GM21619 (cell line): ENCODE results near the gene AHCTF1.
"Not testable (repeated sequence)": the region's sequence is repeated elsewhere in the genome, so short reads cannot be mapped to it uniquely, and the experiment has no call there.

Experiments
- ATAC-seq: cut with Tn5 transposase; IDR thresholded peaks from one replicate; pipeline ENCODE4 v1.9.1; 2021; ENCODE audit not compliant: unreplicated experiment

The AHCTF1 gene

GRCh38 chr1:246919902-246920301, 11.8 kb downstream of the AHCTF1 start:
- ATAC-seq, result no peak

DNA sequence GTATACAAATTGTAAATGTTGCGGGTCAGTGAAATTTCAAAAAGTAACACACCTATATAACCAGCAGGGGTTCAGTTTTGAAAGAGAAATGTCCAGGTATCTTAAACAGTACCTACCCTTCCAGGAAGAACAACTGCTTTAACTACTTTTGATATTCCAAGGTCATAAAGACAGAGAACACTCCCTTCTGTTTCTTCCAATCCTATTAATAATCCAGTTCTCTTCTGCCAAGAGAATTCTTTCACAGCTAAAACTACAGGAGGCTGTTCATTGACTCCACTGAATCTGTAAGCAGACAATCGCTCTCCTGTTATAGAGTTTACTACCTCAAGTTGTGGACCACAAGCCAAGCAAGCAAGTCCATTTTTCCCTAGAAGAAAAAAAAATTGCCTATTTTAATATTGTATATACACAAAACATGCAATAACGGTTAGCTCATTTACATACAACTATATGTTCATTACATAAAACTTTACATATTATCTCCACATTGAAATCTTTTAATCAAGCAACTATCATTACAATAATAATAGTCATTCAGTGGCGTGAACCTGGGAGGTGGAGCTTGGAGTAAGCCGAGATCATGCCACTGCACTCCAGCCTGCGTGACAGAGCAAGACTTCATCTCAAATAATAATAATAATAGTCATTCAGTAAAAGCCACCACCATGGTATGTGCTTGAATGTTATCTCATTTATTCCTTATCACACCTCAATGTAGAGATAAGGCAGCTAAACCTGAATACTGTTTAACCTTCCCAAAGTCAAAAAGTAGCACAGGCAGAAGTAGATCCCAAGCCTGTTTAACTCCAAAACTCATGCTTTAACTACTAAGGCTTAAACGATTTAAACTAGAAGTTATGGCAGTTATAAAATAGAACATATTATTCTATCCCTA, 15.5 kb downstream of the AHCTF1 start:
- not testable (repeated sequence) for ATAC-seq

DNA sequence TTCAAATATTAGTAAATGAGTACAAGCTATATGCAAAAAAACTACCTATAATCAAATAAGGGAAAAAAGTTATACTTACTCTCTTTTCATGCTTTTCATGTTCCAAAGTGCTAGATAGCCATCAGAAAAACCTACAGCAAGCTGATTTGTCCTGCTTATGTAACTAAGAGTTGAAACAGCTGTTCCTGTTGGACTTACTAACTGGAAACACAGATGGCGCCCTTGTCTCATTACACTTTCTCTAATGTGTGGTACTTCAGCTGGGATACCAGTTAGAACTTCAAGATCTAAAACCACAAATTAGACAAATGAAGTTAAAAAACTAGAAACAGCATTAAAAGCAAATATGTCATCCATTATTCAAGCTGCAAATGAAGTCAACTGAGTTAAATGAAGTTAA, 24.3 kb downstream of the AHCTF1 start:
- ATAC-seq, result peak; percentile 66

DNA sequence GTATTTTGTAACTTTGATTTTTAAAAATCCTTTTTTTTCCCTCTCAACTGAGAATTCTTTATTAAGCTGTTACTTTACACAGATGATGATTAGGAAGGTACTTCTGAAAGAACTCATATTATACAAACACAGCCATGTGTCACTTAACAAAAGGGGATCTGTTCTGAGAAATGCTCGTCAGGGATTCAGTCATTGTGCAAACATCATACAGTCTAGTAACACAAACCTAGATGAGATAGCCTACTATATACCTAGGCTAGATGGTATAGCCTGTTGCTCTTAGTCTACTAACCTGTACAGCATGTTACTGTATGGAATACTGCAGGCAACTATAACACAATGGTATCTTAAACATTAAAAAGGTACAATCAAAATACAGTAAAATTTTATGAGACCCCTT, 24.9 kb downstream of the AHCTF1 start:
- no peak for ATAC-seq

GRCh38 chr1:246901874-246902273, 29.9 kb downstream of the AHCTF1 start:
- ATAC-seq, result no peak

GRCh38 chr1:246897302-246897701, 34.4 kb downstream of the AHCTF1 start:
- no peak for ATAC-seq

- ATAC-seq, result peak; percentile 62
Observed at GRCh38 chr1:246893191-246893939, 38.4 kb downstream of the AHCTF1 start.

GRCh38 chr1:246891105-246891504, 40.6 kb downstream of the AHCTF1 start:
- no peak for ATAC-seq

- no peak for ATAC-seq
Observed at GRCh38 chr1:246888522-246888921, 43.2 kb downstream of the AHCTF1 start.

DNA sequence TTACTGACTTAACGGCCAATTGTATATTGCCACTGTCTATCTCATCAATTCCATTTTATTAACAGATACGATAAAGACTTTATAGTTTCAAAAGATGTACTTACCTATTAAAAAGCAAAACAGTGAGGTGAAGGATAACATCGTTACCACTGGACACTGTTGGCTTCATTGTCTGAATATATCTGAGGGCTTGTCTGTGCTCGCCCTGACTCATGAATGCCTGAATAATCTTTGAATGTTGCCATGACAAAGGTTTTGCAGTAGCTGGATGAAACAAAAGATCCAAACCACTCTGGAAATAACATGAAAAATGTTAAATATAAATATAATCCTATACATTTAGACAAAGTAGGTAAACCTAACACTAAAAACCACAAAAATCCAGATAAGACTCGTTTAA, 46.4 kb downstream of the AHCTF1 start:
- ATAC-seq, result not testable (repeated sequence)

DNA sequence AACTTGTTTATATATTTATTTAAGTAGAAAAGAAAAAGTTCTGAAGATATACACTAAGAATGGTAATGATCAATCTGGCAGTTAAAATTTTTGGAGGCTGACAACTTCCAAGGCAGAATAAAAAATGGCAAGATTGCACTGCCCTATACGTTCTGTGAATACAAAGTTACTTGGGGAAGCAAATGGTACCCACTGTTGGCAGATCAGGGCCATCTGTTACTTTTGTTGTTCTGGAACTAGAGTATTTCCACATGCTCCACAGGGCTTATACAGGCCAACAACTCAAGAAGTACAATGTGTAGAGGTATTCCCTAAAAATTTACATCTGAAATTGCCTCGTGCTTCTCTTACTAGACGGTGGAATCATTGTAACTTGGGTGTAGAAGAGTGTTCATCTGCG, 53.2 kb downstream of the AHCTF1 start:
- ATAC-seq, result no peak

DNA sequence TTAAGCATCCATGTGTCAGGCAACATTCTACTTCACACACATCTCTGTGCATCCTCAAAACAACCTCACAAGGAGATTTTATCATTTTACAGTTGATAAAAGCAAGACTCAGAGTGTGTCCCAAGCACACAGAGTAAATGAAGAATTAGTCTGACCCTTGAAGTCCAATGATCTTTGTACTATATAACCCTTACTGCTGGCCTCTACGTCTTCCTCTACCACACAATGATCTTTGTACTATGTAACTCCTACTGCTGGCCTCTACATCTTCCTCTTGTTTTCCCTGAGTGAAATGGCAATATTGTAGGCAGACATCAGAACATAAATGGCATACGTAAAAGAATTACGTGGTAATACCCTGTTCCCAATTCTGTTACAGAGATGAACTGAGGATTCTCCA, 55.3 kb downstream of the AHCTF1 start:
- no peak for ATAC-seq

DNA sequence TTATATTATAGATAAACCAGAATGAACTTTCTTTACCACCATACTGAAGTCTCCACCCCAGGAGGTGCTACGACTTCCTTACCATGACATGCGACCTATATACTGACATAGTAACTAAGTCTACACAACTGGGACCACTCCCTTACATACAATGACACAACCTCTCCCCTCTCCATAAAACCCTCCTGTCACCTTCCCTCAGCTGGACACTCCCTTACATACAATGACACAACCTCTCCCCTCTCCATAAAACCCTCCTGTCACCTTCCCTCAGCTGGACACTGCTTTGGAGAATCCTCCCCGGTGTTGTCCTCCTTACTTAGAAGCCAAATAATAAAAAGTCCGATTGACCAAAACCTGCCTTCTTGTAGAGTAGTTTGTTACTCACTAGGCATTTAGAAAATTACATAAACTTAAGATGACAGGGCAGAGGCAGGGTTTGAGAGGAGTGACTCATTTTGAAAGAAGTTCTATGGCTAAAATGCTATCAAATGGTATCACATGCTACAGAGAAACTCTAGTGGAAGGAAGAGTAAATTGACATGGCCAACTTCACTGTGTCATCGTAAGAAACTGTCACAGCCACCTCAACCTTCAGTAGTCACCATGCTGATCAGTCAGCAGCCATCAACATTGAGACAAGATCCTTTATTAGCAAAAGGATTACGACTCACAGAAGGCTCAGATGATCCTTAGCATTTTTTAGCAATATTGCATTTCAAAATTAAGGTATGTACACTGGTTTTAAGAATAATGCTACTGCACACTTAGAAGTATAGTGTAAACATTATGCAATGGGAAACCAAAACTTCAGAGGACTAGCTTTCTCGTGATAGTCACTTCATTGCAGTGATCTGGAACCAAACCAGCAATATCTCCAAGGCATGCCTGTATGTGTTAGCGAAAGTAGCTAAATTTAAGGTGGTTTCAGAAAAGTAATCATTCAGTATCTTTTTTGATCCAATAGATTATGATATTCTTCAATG, 56.4 kb downstream of the AHCTF1 start:
- ATAC-seq, result peak; percentile 85

DNA sequence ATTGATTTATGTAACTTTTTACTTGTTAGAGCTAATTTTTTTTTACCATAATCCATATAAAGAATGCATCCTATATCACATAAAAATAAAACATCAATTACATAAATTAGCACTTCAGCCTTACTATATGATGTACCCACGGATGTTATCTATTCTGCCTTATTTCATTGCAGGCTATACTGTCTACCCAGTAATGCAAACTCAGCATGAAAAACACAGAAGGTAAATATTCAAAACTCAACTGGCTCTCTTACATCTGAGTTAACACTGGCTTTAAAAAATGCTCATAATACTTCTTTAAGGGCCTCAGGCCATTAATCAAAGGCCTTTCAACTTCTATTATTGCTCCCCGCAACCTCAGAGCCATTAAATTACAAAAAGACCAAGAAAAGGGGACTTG, 65.8 kb downstream of the AHCTF1 start:
- no peak for ATAC-seq

- not testable (repeated sequence) for ATAC-seq
Observed at GRCh38 chr1:246863791-246864190, 68.0 kb downstream of the AHCTF1 start.

GRCh38 chr1:246860401-246860800, 71.3 kb downstream of the AHCTF1 start:
- no peak for ATAC-seq

DNA sequence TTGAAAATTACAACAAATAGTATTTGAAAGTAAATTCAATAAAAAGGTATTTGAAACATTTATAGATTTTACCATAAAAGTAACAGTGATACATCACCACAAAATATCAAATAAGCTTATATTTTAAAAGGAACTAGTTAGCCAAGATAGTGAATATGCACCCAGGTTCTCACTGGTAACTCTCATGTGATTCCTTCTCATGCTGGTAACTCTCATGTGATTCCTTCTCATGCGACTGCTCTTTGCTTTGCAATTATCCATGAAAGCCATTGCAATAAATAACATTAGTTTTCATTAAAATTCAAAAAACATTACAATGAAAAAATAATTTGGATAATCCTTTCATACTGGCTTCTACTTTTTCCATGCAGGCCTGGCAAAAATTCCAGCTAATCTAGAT, 75.4 kb downstream of the AHCTF1 start:
- no peak for ATAC-seq

- not testable (repeated sequence) for ATAC-seq
Observed at GRCh38 chr1:246850640-246851039, 81.1 kb downstream of the AHCTF1 start.

DNA sequence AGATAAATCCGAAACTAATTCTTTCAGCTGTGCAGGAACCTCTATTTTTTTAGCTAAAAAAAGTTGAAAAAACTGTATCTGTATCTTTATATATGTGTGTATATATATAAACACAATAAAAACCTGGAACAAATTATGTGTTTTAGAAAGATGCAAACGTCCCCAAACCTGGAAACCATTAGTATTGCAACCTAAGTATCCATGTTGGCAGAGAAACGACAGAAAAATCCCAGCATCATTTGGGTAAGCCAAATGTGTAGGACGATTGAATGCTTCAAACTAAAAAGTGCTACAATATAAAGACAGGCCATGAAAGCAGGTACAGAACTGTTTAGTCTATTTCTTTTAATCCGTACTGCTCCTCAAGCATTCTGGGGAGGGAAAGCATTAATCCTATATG, 87.9 kb downstream of the AHCTF1 start:
- no peak for ATAC-seq

GRCh38 chr1:246840761-246841160, 91.0 kb downstream of the AHCTF1 start:
- ATAC-seq, result not testable (repeated sequence)

DNA sequence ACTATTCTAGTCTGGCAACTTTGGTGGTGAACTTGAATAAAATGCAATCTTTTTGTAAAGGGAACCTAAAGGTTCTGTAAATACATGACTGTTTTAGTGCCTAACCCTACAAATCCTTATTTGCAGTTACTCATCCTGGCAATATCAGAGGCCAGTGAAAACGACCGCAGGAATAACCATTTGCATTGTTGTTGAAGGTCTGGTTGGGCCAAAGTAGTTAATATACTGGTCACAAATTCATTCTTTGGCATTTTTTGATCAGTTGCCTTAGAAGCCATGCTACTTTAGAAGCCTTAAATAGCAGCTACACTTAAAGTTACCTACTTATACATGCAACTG, 93.7 kb downstream of the AHCTF1 start:
- ATAC-seq, result no peak
